Measurements from ENCODE around the gene DENND1A.

- TF ChIP-seq SP1 (IDR thresholded peaks at IDR 0.05) = no peak
- no peak for TF ChIP-seq CTBP1 (IDR thresholded peaks at IDR 0.05; ENCODE audit: borderline replicate concordance)
Observed at GRCh38 chr9:123380852-123381705, 548.8 kb downstream of the DENND1A start.

All from HEK293T (cell line).